ENCODE data around the gene SURF2.

Gene SURF2

DNA sequence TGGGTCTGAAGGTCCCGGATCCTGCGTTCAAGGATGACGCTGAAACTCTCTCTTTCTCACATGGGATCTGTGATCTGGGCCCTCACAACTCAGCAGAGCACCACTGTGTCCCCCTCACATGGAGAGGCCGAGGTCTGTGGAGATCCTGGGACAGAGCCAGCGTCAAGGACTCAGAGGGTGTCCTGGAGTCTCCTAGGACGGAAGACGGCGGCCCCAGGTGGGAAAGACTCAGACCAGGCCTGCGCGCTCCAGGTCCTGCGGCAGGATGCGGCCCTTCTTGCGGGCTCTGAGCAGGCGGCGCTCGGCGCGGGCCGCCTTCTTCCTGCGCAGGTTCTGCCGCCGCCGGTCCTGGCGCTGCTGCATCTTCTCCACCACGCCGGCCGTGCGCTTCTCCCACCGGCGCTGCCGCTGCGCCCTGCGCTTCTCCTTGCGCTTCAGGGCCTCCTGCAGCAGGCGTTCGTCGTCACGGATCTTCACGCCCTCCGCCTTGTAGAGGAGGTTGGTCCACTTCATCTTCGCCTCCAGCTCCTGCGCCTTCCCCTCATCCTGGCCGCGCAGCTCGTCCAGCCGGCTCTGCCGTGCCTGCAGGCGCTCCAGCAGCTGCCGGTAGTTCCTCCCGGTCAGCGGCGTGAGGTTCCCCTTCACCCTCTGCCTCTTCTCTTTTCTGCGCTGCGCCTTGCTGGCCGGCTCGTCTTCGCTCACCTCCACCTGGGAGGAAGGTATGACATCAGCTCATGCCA is 24.5 kb upstream of the SURF2 start:
- no peak for TF ChIP-seq CTCF (IDR thresholded peaks at IDR 0.05; ENCODE audit: low read depth, low read length)

DNA sequence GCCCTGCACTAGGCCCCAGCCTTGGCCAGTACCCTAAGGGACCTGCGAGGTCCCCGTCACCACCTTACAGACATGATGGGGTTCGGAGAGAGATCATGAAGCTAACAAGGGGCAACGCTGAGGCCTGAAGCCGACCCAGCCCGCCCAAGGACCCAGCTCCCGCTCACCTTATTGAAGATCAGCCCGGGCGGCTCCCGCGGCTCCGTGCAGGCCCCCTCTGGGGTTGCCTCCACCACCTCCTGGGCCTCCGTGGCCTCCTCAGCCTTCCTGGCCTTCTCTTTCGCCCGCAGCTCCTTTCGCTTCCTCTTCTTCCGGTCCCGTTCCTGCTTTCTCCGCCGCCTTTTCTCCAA is 24.0 kb upstream of the SURF2 start:
- no peak overlapping the region for H3K4me3 ChIP-seq (ENCODE audit: low read depth, low read length)
- no peak for TF ChIP-seq CTCF (IDR thresholded peaks at IDR 0.05; ENCODE audit: low read depth, low read length)

More for the DNA sequence above, 24.5 kb upstream of the SURF2 start:
- no peak overlapping the region for H3K4me3 ChIP-seq (ENCODE audit: low read depth, low read length)

DNA sequence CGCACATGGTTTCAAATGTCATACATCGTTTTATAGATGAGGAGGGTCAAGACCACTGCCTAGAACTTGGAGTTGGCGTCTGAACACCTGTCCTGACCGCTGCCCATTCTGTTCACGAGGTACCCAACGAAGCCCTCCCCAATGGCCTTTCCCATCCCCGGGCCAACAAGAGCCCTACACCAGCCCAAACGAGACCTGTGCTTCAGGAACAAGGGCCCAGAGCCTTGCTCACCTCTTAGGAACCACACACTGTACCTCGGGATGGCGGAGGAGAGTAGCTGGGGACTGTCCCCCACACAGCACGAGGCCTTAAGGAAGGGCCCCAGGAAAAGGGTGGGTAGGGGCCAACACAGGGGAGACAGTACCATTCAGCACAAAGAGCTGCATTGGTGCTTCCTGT is 23.3 kb upstream of the SURF2 start:
- no peak for TF ChIP-seq CTCF (IDR thresholded peaks at IDR 0.05; ENCODE audit: low read depth, low read length)
- no peak overlapping the region for H3K4me3 ChIP-seq (ENCODE audit: low read depth, low read length)

DNA sequence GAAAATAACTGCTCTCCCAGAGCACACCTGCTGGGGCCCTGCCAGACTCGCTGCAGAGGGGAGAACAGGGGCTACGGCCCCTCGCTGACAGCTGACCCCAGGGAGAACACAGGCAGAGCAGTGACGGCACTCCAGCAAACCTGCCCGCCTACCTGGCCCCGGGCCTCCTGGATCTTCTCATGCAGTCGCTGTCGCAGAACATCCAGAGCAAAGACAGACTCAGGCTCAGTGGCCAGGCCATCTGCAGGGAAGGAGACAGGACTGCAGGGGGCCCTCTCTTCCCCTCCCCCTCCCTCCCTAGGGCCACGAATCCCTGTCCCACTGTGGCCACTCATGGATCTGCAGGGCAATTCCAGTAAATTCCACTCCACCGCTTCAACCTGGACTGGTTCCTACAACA is 22.8 kb upstream of the SURF2 start:
- no peak overlapping the region for H3K4me3 ChIP-seq (ENCODE audit: low read depth, low read length)

DNA sequence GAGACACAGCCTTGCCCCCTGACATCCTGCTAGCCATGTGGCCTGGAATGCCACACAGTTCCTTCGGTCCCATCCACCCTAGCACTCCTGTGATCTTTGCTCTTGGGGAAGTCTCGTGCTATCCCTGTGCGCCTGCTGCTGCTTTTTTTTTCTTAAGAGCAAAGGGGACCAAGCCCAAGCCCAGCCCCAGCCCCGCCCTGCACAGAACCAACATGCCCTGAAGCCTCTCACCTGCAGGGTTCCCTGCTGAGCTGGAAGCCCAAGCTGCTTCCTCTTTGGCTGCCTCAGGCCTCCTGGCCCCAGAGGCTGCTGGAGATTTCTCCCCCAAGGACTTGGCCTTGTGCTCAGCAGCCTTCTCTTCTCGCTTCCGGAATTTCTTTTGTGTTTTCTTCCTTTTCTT is 22.2 kb upstream of the SURF2 start:
- H3K4me3 ChIP-seq (ENCODE audit: low read depth, low read length) = no peak overlapping the region
- TF ChIP-seq CTCF (IDR thresholded peaks at IDR 0.05; ENCODE audit: low read depth, low read length) = no peak

More for the DNA sequence above, 22.8 kb upstream of the SURF2 start:
- TF ChIP-seq CTCF (IDR thresholded peaks at IDR 0.05; ENCODE audit: low read depth, low read length) = no peak

DNA sequence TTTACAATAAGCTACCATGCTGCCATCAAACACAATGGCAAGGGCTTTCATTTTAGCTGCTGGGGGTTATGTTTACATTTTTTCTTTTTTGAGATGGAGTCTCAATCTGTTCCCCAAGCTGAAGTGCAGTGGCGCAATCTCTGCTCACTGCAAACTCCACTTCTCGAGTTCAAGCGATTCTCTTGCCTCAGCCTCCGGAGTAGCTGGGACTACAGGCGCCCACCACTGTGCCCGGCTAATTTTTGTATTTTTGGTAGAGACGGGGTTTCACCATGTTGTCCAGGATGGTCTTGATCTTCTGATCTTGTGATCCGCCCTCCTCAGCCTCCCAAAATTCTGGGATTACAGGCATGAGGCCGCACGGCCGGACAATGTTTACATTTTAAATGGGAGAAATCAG is 21.5 kb upstream of the SURF2 start:
- peak overlapping the region; percentile 94 for H3K4me3 ChIP-seq (ENCODE audit: low read depth, low read length)

- H3K4me3 ChIP-seq (ENCODE audit: low read depth, low read length) = peak within 1 kb of the TSS; percentile 94
- no peak for TF ChIP-seq CTCF (IDR thresholded peaks at IDR 0.05; ENCODE audit: low read depth, low read length)
Measured at GRCh38 chr9:133335924-133336811, 20.2 kb upstream of the SURF2 start, which contains the start of gene SURF6. Gene SURF6, minus strand, starts transcription at chr9:133336188. Its CDS starts 56 bp downstream, at chr9:133336132.

Data from WI38 (cell line).